NCI-H1930 (cell line): Measurements from ENCODE around the gene CSGALNACT2.
"Not testable (repeated sequence)": the region's sequence is repeated elsewhere in the genome, so short reads cannot be mapped to it uniquely, and the experiment has no call there.

ENCODE experiments used
- DNase-seq, 2 experiments: peaks; one replicate each; lab custom pipeline; 2025; lab: John Stamatoyannopoulos, UW

Gene CSGALNACT2

GRCh38 chr10:43138021-43138756 is at the start of gene CSGALNACT2:
CSGALNACT2 (plus strand) TSS chr10:43138445; CDS start chr10:43155150, 16,705 bp downstream.
- peak; percentile 6 to 58 for DNase-seq

GRCh38 chr10:43089519-43089918 is 48.7 kb upstream of the CSGALNACT2 start:
- DNase-seq = no peak

DNA sequence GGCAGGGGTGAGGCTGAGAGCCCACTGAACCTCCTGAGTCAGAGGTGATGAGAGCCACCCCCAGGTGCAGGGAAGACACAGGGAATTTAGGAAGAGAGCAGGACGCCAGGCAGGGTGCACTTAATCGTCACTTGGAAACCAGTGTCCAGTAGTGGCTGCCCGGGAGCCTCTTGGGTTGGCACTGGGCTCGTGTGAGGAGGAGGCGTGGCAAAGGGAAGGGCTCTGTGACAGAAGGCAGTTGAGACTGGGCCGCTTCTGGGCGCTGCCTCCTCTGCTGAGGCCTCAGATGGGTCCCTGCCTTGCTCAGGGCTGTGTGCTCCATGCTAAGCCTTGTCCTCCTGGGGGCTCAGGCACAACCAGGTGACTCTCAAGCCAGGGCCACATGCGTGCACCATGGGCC is 48.1 kb upstream of the CSGALNACT2 start:
- no peak for DNase-seq

- no peak for DNase-seq
Measured at GRCh38 chr10:43090664-43091063, 47.6 kb upstream of the CSGALNACT2 start.

GRCh38 chr10:43091846-43092245 is 46.4 kb upstream of the CSGALNACT2 start:
- no peak for DNase-seq

- DNase-seq = no peak
Measured at GRCh38 chr10:43093423-43094076, 44.7 kb upstream of the CSGALNACT2 start.

DNA sequence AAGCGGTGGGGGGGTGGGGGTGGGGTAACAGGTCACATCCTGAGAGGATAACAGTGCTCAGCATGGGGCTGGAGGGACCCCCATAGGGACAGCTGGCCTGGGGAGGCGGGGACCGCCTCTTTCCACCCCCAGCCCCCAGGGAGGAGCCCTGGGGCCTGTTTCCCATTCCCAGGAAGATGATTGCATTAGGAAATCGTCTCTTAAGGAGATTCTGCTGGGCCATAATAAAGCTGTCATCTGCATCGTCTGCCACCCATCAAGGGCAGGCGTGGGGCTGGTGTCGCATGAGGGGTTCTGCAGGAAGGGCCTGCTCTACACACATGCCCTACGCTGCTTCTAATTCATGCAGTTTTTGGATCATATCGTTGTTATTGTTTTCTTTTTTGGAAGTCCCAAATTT is 44.2 kb upstream of the CSGALNACT2 start:
- no peak for DNase-seq

GRCh38 chr10:43099339-43099738 is 38.9 kb upstream of the CSGALNACT2 start:
- not testable (repeated sequence) for DNase-seq

GRCh38 chr10:43099928-43100327 is 38.3 kb upstream of the CSGALNACT2 start:
- no peak for DNase-seq

DNA sequence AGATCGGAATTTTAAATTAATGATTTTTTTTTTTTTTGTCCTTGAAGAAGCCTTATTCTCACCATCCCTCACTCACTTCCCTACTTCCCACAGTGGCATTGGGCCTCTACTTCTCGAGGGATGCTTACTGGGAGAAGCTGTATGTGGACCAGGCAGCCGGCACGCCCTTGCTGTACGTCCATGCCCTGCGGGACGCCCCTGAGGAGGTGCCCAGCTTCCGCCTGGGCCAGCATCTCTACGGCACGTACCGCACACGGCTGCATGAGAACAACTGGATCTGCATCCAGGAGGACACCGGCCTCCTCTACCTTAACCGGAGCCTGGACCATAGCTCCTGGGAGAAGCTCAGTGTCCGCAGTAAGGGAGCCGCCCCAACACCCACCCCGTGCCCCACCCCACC is 37.9 kb upstream of the CSGALNACT2 start:
- no peak for DNase-seq

DNA sequence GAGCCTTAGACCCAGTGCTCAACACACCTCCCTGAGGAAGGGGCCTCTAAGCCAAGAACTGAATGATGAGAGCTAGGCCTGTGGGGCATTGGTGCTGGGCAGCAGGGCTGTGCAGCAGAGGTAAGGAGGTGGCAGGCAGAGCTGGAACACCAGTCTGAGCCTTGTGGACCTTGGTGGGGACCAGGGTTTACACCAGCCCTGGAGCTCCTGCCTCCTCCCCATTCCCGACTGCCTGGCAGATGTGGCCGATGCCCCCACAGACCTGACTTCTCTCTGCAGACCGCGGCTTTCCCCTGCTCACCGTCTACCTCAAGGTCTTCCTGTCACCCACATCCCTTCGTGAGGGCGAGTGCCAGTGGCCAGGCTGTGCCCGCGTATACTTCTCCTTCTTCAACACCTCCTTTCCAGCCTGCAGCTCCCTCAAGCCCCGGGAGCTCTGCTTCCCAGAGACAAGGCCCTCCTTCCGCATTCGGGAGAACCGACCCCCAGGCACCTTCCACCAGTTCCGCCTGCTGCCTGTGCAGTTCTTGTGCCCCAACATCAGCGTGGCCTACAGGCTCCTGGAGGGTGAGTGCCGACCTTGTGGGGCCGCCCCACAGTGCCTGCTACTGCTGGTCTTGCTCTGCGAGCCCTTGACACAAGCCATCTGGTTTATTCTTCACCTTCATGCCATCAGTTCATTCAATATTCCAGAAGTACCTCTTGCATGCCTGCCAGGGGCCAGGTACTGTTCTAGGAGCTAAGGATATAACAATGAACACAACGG is 36.0 kb upstream of the CSGALNACT2 start:
- DNase-seq = no peak

DNA sequence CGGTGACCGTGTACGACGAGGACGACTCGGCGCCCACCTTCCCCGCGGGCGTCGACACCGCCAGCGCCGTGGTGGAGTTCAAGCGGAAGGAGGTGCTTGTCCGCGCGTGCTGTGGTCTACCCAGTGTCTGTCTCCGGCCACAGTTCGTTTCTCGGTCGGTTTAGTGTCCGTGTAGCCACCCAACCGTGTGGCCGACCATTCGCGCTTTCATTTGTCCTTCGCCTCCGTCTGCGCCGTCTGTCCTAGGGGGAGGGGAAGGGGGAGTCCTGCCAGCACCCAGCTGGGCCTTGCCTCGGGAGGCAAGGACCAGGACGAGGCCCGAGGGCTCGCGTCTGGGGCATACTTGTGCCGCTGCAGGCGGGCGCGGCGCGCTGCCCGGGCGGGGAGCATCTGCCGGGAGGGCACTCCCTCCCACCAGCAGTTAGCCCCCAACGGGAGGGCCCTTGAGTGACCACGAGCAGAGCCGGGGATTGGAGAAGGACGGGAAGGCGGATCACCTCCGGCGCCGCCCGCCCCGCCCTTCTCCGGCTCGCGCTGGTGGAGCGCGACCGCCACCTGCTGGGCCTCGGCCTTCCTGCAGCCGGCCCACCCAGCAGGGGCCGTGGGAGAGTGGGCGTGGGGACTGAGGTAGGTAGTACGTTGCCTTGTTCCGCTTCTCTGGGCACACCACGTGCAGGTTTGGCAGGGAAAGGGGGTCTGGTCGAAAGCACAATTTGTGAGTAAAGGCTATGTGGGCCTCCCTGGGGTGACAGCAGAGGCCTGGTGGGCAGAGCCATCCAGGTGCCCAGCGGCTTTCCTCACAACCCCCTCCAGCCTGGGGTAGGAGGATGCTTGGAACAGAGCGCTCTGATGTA is 32.9 kb upstream of the CSGALNACT2 start:
- DNase-seq = peak in 1 of 2 experiments; percentile 1

- no peak for DNase-seq
Measured at GRCh38 chr10:43105956-43106229, 32.4 kb upstream of the CSGALNACT2 start.

DNA sequence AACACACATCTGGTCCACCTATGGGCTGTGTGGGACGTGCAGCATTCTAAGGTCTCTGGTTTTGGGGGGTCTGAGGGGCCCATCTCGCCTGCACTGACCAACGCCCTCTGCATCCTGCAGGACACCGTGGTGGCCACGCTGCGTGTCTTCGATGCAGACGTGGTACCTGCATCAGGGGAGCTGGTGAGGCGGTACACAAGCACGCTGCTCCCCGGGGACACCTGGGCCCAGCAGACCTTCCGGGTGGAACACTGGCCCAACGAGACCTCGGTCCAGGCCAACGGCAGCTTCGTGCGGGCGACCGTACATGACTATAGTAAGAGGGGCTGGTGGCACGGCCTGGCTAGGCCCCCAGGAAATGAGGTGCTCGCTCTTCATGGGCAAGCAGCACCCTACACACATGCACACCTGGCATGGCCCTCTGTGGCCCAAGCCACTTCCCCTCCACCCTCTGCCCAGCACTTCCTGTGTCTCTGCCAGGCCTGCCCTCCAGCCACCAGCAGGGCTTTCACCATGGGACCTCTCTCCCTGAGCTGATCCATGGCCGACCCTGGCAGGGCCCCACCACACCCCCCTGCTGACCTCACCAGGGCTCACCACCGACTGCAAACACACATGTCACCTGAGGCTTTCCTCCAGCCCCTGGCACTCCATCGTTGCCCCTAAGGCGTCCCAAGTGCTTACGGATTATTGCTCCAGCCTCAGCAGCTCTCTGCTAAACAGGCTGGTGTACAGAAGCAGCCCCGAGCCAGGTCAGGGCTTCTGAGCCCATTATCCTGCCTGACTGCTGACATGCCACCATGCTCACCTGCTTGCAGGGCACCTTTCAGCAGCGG is 31.8 kb upstream of the CSGALNACT2 start:
- DNase-seq = no peak

GRCh38 chr10:43108951-43109350 is 29.3 kb upstream of the CSGALNACT2 start:
- DNase-seq = no peak

GRCh38 chr10:43109671-43110249 is 28.5 kb upstream of the CSGALNACT2 start:
- no peak for DNase-seq

- no peak for DNase-seq
Measured at GRCh38 chr10:43110338-43111071, 27.7 kb upstream of the CSGALNACT2 start.

GRCh38 chr10:43111101-43111500 is 27.1 kb upstream of the CSGALNACT2 start:
- no peak for DNase-seq

GRCh38 chr10:43111921-43112607 is 26.2 kb upstream of the CSGALNACT2 start:
- no peak for DNase-seq

GRCh38 chr10:43112608-43112961 is 25.7 kb upstream of the CSGALNACT2 start:
- DNase-seq = no peak
